GM19324 (cell line): ENCODE results near the gene PKP2.

Experiments used
- ATAC-seq: cut with Tn5 transposase; IDR thresholded peaks from one replicate; pipeline ENCODE4 v1.9.1; 2021; ENCODE audit warnings: mild to moderate bottlenecking, moderate library complexity; ENCODE audit not compliant: unreplicated experiment, low FRiP score

PKP2 gene

DNA sequence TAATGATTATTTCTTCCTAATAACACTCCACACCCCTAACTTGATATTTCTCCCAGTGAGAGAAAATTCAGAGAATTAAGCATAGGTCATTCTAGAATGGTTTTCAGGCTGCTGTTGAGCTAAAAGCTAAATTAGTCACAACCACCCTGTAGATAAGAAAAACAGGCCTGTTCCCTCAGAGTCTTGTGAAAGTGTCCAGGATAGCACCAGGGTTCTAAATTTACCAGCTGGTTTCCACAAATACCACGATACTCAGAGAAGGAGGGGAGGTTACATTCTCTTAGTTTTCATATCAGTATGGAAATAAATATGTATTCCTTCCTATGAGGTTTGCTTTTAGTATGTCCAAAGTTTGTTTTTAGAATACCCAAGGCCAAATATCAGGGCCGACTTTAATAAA is 74.9 kb downstream of the PKP2 start:
- ATAC-seq: no peak

DNA sequence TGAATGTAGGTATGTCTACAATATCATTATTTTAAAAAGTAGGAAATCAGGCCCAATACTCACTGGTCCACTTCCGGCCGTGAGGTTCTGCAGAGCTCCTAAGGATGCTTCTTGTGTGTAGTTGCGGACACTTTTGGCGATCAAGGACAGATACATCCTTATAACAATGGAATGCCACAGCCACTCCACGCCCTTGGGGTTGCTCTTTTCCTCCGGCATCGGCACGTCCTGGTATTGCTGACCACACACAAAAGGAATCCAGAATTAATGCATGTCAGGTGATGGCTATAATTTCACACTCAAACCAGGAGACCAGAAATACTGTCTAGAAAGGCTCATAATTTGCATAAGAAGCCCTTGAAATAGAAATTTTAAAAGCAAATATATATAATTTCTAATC is 75.3 kb downstream of the PKP2 start:
- ATAC-seq: no peak

DNA sequence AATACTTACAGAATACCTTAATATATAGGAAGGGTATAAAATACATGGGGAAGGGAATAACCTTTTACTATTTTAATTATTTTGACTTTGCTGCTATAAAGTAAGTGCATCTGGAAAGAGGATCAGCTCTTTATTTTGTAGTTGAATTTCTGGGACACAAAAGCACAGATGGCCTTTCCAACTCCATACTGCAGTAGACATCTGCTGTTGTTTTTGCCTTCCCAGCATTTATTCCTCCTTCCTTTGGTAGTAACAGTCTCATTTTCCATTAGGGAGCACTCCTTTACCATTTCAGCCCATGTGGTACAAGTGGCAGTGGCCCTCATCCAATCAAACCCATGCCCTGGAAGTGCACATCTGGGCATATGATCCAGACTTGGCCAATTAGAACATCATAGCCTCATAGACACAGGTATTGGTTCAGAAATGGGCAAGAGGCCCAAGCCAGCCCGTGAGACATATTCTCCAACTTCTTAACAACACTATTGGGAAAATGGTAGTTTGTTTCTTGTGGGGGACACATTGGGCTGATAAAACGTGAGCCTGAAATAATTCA is 76.1 kb downstream of the PKP2 start:
- ATAC-seq: no peak

DNA sequence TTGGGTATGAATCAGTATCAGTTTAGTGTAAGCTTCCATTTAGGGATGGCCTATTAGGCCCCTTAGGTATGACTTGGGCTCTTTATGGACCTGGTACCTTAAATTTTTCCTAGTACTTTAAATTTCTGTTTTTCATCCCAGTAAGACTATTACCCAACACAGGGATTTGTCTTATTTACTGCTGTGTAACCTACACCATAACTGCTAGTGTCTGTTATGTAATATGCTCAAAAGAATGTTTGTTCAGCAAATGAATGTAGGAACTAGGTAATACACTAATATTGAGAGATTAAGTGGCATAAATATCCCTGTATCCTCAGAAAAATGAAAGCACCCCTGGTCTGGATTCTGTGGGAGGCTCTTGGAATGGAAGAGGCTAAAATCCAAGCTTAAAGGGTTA is 77.2 kb downstream of the PKP2 start:
- ATAC-seq: no peak

DNA sequence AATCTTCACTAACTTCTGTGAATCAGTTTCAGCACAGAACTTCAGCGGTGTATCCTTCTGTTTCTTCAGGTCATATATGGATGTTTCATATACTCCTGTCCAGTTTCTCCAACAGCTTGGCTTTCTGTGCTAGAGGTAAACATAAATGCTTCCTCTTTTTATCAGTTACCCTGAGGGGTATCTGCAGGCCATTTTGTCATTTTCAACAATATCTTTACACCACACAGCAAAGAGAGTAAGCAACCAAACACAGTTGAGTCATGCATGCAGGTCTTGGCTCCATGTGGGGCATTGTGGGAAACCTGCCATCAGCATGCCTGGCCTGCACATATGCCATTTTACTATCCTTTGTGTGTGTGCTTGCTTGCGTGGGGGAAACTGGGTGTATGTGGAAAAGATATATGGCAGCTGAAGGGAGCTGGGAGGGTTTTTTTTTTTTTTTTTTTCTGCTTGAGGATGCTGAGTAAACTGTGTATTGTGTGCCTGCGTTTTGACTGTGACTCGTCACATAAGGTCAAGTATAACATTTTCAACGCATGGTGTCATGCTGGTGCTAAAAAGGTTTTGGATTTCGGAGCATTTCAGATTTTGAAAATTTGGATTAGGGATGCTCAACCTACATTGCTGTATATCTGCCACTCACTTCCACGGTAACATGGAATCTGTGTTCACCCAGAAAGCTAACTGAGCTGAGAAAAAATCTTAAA is 84.7 kb downstream of the PKP2 start:
- ATAC-seq: no peak

DNA sequence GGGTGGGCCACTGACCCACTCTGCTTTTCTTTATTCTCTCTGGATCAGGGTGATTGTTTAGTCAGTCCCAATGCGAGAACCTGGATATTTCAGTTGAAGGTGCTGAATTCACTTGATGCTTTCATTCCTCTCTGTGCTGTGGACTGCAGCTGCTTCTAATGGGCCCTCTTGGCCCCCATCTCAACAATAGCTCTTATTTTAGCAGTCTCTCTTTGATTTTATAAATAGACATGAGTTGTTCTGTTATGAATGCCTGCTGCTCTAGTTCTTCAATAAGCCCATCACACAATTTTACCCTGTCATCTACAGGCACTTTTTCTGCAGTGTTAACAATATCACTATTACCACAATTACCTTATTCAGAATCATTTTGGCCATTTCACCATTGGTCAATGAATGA is 86.7 kb downstream of the PKP2 start:
- no peak for ATAC-seq

DNA sequence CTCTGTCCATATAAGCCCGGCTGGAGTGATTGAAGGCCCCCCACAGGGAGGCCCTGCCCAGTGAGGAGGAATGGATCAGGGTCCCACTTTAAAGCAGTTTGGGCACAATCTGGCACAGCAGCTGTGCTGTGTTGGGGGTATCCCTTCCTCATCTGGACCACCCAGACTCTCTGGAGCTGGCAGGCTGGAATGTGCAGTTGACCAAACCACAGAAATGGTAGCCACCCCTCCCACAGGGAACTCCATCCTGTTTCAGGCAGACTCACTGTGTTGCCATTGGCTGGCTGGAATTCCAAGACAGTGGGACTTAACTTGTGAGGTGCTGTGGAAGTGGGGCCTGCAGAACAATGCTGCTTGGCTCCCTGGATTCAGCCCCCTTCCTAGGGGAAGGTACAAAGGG is 87.4 kb downstream of the PKP2 start:
- no peak for ATAC-seq

DNA sequence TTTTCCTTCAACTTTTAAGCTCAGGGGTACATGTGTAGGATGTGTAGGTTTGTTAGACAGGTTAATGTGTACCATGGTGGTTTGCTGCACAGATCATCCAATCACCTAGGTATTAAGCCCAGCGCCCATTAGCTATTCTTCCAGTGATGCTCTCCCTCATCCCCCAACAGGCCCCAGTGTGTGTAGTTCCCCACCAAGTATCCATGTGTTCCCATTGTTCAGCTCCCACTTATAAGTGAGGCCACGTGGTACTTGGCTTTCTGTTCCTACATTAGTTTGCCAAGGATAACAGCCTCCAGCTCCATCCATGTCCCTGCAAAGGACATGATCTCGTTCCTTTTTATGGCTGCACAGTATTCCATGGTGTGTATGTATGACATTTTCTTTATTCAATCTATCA is 92.3 kb downstream of the PKP2 start:
- ATAC-seq: no peak

DNA sequence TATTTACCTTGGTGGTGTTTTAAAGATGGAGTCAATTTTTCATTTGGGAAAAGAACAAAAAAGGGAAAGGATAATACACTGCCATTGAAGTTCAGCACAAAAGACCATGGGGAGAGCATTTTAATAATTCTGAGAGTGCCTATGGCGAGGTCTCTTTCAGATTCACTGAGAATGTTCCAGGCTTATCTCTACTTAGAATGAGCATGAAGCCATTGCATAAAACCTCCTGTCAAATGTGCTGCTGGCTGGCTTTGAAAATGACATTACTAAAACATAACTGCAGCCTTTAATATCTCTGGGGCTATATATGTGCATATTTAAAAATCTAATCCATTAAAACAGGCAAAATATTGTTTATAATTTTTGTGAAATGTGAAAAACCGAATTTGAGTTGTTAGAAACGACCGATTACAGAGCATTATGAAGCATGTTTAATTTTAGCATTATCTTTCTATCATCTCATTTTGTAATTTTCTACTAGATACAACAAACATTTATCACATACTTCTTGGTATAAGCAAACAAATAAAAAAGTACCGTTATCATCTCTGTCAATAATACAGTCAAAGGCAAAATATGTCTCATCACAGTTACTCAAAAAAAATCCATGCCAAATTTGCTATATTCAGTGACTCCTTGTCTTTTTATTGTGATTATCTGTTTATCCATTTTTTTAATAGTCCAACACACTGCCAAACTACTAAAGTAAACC is 95.2 kb downstream of the PKP2 start:
- ATAC-seq: no peak

DNA sequence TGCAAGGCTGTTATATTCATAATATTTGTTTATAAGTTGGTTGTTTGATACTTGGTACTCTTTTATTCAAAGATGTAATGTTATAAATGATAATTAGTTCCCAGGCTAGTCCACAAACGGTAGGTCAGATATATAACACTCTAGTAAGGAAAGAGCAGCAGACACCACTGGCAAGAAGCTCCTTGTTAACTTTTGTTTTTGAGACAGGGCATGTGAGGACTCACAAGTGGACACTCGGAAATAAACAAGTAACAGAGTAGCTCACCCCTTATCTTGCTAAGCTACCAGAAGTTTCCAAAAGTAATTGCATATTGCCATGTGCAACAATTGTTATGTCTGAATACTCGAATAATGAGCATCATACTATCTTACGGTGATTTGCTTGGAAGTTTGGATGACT is 102.3 kb downstream of the PKP2 start:
- ATAC-seq: no peak

DNA sequence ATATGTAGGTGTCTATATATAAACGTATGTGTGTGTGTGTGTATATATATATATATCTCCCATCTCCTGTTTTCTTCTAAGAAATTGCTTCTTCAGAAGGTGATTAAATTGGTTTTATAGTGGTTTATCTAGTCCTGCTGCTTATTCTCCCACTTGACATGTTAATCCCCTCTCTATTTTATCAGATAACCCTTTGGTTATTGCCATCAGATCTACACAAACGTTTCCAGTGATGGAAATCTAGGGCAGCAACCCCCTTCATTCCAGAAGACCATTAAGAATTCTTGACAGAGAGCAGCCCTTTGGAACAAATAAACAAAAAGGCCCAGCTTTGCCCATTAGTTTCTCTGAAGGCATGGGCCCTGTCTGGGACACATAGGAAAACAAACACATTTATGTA is 106.7 kb downstream of the PKP2 start:
- ATAC-seq: no peak

DNA sequence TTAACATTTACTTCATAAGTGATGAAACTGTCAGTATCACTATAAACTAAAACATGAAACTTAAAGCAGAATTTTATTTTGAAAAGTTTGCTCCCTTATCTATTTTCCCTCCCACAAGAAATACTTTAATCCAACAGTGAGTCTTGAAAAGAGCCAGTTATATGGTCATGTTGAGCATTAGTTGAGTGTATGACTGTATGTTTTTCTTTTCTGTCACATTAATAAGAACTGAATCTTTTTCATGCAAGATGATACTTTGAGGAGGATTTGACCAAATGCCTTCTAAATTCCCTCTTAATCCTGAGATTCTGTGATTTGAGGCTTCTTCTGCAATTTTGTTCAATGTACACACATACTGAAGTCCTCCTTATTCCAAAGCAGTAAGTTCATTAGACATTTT is 107.1 kb downstream of the PKP2 start:
- ATAC-seq: no peak

DNA sequence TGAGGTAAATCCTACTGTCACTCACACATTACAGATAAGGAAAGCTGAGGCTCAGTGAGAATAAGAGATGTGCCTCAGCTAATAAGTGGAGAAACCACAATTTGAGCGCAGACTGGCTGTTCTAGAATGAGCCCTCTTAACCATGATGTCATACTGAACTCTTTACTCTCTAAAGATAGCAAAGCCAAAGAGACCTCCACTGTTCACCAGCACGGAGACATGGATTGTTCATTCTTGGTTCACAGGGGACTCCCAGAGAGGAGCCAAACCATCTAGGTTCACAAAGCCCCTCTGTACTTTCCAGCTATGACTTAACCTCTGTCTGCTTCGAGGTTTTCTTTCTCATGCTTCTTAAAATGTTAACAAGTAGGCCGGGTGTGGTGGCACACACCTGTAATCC is 108.2 kb downstream of the PKP2 start:
- ATAC-seq: no peak

DNA sequence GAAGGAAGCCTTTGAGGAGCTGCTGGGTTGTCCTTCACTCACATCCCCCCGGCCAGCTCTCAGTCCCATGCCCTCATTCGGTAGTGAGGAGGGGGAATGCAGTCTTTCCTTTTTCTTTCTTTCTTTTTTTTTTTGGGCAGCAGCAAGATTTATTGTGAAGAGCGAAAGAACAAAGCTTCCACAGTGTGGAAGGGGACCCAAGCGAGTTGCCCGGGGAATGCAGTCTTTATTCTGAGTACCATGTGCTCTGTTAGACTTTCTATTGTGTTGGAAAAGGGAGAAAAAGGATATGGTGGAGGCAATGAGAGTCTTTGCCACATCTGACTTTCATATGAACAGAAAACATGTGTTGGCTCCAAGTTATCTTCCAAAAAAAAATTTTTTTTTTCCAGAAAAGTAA is 111.0 kb downstream of the PKP2 start:
- ATAC-seq: no peak

DNA sequence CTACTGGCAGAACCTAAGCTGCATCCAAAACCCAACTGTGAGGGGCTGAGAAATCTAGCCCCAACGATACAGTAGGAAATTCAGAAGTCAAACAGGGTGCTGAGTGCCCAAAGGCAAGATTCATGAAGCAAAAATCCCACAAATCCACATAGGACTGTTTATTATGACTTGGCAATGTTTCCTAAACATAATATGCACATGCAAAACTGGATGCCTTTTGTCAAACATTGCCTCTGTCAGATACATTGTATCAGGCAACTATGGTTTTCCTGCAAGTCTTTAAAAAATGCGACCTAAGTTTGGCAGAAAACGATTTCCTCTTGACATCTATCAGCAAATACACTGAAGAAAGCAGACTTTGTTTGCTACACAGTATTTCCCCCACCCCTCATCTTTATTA is 113.5 kb downstream of the PKP2 start:
- no peak for ATAC-seq

DNA sequence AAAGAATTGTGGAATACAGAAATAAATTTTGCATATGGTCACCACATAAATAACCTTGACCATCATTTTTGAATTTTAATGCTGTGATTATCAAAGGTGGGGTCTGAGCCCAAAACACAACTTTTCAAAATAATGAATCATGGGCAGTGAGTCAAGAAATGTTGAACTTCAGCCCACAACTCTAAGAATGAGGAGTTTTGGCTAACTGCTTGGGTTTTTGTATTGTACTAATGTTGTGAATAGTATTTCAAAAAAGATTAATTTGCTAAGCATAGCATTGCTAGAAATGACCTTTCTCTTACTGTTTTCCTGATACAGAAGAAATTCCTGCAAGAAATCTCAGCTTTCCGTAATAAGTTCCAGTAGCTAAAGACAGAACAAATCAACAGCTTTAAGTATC is 116.5 kb downstream of the PKP2 start:
- ATAC-seq: no peak

DNA sequence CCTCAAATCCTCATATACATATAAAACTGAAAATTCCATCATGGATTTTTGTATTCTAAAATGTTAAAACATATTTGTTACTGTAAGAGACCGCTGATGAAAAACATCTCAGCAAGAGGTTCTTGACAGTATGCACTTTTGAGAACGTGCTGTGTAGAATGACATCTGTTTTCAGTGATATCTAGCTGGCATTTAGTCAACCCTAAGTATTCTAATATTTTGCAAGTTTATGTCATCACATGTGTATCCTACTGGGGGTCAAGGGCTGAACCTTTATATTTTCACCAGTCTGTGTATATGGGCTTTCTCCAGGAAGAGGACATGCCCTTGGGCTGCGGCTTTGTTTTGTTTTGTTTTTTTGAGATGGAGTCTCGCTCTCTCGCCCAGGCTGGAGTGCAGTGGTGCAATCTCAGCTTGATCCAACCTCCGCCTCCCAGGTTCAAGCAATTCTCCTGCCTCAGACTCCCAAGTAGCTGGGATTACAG is 118.8 kb downstream of the PKP2 start:
- ATAC-seq: no peak

DNA sequence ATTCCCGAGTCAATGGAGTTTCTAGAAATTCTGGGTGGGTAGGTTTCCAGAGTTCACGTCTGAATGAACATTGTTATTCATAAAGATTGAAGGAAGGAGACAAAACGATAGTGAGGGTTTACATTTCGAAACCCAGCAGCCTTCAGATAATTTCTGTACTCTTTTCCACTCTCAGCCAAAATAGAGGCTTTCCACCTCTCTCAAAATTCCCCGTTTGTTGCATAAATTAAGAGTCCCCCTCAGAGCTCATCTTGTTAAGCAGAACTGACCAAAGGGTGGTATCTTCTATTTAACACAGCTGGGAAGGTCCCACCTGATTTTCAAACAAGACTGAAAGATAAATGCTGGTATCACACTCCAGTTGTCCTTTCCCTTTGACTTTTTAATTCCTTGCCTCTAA is 119.4 kb downstream of the PKP2 start:
- ATAC-seq: no peak

DNA sequence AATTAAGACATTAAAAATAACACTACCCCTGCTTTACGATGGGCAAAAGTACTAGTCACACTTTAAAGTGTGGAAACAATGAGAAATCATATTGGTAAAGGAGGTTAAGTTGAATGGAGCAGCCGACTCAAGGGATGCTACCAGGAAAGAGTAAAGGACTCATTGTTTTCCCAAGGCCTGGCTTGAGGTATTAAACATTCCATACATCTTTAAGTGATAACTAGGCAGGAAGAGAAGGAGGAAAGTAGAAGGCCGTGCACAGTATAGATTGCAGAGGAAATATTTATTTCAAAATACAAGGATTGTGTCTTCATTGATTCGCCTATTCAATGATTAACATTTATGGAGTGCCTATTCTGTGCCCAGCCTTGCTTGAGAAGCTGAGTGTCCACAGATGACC is 120.3 kb downstream of the PKP2 start:
- ATAC-seq: no peak

DNA sequence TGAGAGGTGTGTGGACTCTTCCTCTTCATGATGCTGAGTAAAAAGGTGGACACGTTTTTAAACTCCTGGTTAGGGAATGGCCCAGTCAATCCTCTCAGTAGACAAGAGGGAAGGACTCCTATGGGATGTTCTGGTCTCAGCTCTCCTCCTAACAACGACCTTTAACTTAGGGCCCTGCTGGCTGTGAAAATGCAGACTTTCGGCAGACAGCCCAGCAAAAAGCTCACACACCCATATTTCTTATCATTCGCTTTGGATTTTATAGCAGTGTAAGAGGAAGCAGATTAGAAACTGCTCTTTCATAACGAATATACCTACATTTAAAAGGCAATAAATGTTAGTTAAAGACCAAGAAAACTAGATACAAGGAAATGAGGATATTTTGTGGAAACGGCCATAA is 122.9 kb downstream of the PKP2 start:
- no peak for ATAC-seq

DNA sequence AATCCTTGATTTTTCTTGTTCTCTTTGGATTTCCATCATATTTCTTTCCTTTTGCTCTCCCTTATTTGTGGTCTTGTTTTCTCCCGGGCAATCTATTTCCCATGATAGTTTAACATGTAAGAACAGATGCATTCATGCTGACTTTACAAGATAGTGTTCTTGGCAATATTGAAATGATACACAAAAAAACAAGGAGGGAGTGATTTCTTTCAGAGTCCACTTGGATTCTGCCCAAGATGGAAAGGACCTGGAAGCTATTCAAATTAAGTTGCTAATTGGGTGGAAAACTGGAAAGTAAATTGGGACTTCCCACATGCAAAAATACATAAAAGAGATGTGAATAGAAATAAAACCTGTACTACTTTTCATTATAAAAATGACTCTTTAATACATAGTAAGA is 126.4 kb downstream of the PKP2 start:
- no peak for ATAC-seq

DNA sequence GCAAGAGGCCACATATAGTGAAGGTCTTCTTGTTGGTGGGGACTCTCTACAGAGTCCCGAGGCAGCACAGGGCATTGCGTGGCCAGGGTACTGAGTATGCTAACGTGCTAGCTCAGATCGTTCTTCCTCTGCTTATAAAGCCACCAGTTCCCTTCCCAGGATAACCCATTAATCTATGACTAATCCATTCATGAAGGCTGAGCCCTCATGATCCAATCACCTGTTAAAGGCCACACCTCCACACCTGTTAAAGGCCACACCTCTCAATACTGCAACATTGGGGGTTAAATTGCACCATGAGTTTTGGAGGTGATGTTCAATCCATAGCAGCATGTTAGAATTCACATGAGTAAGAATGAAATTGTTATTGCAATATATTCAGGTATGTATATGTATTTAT is 128.1 kb downstream of the PKP2 start:
- no peak for ATAC-seq
